DMS53 treated with DMSO at 0.1 percent for 48 hours (cell line): ENCODE data around the gene LST1.

Experiments used
- DNase-seq: peaks from one replicate; lab custom pipeline; 2025; ENCODE audit not compliant: unreplicated experiment; lab: John Stamatoyannopoulos, UW

LST1 gene

DNA sequence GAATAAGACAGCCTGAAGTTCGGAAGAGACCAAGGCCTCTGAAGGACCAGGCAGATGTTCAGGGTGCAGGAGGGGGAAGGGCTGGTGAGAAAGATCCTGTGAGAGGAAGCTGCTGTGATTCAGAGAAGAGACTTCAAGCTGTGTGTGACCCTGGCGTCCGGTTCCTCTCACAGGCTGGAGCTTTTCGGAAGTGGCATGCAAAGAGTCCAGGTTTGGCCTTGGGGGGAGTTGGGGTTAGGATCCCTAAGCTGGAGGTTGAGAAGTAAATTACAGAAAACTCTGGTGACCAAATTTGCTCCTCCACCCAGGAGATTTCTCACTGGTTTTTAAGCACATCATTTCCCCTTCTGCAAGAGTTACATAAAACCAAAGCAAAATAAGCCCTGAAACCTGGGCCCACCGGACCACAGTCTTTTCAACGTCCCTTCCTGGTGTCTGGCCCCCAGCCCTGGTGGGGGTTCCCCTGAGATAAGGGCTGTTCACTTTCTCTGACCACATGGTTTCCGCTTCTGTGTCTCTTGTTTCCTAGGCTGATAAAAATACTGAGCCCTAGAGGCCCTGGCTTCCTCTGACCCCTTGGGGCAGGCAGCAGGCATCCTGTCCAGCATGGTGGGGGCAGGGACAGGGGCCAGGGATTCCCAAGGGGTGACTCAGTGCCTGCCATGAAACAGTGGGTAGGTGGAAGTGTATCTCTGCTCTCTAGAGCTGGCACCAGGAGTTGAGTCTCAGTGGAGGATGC is 25.9 kb upstream of the LST1 start:
- DNase-seq, result no peak

- DNase-seq, result no peak
Measured at GRCh38 chr6:31560697-31561058, 25.4 kb upstream of the LST1 start.

DNA sequence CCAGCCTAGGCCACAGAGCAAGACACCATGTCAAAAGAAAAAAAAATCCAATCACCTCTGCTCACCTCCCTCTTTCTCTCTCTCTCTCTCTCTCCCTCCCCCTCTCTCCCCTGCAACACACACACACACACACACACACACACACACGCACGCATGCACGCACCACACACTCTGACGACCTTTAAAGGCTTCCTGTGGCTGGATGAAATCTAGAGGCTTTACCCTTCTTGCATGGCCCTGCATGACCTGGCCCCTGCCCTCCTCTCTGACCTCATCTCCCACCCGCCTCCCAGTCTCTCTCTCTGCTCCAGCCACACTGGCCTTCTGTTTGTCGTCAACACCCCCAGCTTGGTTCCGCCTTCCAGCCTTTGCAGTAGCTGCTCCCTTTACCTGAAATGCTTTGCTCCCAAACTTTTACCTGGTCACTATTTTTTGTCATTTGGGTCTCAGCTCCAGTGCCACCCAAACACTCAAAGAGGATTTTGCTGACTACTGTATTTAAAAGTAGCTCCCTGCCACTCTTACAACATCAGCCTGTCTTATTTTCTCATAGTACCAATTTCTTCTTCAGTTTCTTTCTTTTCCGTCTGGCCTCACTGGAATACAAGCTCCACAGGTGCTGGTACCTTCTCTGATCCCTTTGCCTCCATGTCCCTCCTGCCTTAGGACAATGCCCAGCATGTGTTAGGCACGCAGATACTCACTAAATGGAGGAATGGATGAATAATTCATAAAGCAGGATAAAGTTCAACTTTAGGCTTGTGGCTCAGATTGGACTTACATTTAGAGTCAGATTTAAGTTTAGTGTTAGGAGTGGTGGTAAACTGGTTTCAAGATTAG is 18.3 kb upstream of the LST1 start:
- DNase-seq, result no peak

GRCh38 chr6:31568537-31568961 is 17.5 kb upstream of the LST1 start:
- no peak for DNase-seq

- DNase-seq, result no peak
Measured at GRCh38 chr6:31569861-31570536, 16.1 kb upstream of the LST1 start.

- DNase-seq, result no peak
Measured at GRCh38 chr6:31572041-31572911, 13.8 kb upstream of the LST1 start, which contains the start of gene LTA. Gene LTA (plus strand): TSS chr6:31572289. CDS start chr6:31572743, 454 bp downstream.

DNA sequence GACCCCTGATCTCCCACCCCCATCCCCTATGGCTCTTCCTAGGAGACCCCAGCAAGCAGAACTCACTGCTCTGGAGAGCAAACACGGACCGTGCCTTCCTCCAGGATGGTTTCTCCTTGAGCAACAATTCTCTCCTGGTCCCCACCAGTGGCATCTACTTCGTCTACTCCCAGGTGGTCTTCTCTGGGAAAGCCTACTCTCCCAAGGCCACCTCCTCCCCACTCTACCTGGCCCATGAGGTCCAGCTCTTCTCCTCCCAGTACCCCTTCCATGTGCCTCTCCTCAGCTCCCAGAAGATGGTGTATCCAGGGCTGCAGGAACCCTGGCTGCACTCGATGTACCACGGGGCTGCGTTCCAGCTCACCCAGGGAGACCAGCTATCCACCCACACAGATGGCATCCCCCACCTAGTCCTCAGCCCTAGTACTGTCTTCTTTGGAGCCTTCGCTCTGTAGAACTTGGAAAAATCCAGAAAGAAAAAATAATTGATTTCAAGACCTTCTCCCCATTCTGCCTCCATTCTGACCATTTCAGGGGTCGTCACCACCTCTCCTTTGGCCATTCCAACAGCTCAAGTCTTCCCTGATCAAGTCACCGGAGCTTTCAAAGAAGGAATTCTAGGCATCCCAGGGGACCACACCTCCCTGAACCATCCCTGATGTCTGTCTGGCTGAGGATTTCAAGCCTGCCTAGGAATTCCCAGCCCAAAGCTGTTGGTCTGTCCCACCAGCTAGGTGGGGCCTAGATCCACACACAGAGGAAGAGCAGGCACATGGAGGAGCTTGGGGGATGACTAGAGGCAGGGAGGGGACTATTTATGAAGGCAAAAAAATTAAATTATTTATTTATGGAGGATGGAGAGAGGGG is 12.6 kb upstream of the LST1 start:
- no peak for DNase-seq

DNA sequence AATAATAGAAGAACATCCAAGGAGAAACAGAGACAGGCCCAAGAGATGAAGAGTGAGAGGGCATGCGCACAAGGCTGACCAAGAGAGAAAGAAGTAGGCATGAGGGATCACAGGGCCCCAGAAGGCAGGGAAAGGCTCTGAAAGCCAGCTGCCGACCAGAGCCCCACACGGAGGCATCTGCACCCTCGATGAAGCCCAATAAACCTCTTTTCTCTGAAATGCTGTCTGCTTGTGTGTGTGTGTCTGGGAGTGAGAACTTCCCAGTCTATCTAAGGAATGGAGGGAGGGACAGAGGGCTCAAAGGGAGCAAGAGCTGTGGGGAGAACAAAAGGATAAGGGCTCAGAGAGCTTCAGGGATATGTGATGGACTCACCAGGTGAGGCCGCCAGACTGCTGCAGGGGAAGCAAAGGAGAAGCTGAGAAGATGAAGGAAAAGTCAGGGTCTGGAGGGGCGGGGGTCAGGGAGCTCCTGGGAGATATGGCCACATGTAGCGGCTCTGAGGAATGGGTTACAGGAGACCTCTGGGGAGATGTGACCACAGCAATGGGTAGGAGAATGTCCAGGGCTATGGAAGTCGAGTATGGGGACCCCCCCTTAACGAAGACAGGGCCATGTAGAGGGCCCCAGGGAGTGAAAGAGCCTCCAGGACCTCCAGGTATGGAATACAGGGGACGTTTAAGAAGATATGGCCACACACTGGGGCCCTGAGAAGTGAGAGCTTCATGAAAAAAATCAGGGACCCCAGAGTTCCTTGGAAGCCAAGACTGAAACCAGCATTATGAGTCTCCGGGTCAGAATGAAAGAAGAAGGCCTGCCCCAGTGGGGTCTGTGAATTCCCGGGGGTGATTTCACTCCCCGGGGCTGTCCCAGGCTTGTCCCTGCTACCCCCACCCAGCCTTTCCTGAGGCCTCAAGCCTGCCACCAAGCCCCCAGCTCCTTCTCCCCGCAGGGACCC is 11.7 kb upstream of the LST1 start:
- DNase-seq, result no peak

DNA sequence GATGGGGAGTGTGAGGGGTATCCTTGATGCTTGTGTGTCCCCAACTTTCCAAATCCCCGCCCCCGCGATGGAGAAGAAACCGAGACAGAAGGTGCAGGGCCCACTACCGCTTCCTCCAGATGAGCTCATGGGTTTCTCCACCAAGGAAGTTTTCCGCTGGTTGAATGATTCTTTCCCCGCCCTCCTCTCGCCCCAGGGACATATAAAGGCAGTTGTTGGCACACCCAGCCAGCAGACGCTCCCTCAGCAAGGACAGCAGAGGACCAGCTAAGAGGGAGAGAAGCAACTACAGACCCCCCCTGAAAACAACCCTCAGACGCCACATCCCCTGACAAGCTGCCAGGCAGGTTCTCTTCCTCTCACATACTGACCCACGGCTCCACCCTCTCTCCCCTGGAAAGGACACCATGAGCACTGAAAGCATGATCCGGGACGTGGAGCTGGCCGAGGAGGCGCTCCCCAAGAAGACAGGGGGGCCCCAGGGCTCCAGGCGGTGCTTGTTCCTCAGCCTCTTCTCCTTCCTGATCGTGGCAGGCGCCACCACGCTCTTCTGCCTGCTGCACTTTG is 10.7 kb upstream of the LST1 start, which contains the start of gene TNF:
Gene TNF, plus strand, starts transcription at position 231 of the 567 bp plus-strand sequence. Its CDS starts 177 bp downstream, at position 408.
- DNase-seq, result no peak

DNA sequence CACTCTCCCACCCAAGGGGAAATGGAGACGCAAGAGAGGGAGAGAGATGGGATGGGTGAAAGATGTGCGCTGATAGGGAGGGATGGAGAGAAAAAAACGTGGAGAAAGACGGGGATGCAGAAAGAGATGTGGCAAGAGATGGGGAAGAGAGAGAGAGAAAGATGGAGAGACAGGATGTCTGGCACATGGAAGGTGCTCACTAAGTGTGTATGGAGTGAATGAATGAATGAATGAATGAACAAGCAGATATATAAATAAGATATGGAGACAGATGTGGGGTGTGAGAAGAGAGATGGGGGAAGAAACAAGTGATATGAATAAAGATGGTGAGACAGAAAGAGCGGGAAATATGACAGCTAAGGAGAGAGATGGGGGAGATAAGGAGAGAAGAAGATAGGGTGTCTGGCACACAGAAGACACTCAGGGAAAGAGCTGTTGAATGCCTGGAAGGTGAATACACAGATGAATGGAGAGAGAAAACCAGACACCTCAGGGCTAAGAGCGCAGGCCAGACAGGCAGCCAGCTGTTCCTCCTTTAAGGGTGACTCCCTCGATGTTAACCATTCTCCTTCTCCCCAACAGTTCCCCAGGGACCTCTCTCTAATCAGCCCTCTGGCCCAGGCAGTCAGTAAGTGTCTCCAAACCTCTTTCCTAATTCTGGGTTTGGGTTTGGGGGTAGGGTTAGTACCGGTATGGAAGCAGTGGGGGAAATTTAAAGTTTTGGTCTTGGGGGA is 10.0 kb upstream of the LST1 start:
- no peak for DNase-seq

- DNase-seq, result no peak
Measured at GRCh38 chr6:31576897-31577578, 9.0 kb upstream of the LST1 start.

DNA sequence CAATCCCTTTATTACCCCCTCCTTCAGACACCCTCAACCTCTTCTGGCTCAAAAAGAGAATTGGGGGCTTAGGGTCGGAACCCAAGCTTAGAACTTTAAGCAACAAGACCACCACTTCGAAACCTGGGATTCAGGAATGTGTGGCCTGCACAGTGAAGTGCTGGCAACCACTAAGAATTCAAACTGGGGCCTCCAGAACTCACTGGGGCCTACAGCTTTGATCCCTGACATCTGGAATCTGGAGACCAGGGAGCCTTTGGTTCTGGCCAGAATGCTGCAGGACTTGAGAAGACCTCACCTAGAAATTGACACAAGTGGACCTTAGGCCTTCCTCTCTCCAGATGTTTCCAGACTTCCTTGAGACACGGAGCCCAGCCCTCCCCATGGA is 8.5 kb upstream of the LST1 start:
- no peak for DNase-seq

- DNase-seq, result no peak
Measured at GRCh38 chr6:31578184-31579118, 7.6 kb upstream of the LST1 start.

DNA sequence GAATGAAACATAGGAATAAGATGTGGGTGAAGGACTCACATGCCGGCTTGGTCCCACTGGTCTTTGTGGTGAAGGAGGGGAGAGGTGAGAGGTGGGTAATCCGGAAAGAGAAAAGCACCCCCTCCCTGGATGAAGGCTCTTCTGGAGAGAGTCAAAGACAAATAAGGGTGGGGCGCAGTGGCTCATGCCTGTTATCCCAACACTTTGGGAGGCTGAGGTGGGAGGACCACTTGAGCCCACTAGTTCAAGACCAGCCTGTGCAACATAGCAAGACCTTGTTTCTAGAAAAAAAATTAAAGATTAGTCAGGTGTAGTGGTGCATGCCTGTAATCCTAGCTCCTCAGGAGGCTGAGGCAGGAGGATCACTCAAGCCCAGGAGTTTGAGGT is 7.0 kb upstream of the LST1 start:
- no peak for DNase-seq

- no peak for DNase-seq
Measured at GRCh38 chr6:31579546-31580437, 6.3 kb upstream of the LST1 start.
